ENCODE measurements around the gene ZBTB49.

ZBTB49 gene

GRCh38 chr4:4320528-4320927 lies 30.5 kb downstream of the ZBTB49 start:
- no peaks in the 10 kb centered on the region for H3K9me3 ChIP-seq (ENCODE audit: insufficient read depth, low read depth, low read length)
- TF ChIP-seq, protein P1, sequence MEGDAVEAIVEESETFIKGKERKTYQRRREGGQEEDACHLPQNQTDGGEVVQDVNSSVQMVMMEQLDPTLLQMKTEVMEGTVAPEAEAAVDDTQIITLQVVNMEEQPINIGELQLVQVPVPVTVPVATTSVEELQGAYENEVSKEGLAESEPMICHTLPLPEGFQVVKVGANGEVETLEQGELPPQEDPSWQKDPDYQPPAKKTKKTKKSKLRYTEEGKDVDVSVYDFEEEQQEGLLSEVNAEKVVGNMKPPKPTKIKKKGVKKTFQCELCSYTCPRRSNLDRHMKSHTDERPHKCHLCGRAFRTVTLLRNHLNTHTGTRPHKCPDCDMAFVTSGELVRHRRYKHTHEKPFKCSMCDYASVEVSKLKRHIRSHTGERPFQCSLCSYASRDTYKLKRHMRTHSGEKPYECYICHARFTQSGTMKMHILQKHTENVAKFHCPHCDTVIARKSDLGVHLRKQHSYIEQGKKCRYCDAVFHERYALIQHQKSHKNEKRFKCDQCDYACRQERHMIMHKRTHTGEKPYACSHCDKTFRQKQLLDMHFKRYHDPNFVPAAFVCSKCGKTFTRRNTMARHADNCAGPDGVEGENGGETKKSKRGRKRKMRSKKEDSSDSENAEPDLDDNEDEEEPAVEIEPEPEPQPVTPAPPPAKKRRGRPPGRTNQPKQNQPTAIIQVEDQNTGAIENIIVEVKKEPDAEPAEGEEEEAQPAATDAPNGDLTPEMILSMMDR (conservative IDR thresholded peaks at IDR 0.05; ENCODE audit: low read length) = no peak
- TF ChIP-seq EZH2phosphoT487 (IDR thresholded peaks at IDR 0.05; ENCODE audit: borderline replicate concordance) = no peak
- H3K4me1 ChIP-seq (ENCODE audit: insufficient read depth, low read length, poor library complexity, severe bottlenecking) = no peaks in the 10 kb centered on the region
- no peak overlapping the region for H3K4me3 ChIP-seq (ENCODE audit: low read length, poor library complexity, severe bottlenecking)
- no peak overlapping the region for H2AFZ ChIP-seq (ENCODE audit: low read length)
- no peak overlapping the region for H3K9ac ChIP-seq (ENCODE audit: low read depth, low read length, poor library complexity, severe bottlenecking)
- no peaks in the 10 kb centered on the region for H3K9me2 ChIP-seq (replicated peaks; ENCODE audit: low read depth, low read length)
- no peaks in the 10 kb centered on the region for H3K27me3 ChIP-seq (ENCODE audit: insufficient read depth, low read length, poor library complexity, severe bottlenecking)
- H3K79me2 ChIP-seq (ENCODE audit: insufficient read depth, low read length) = no peaks in the 10 kb centered on the region
- no peak overlapping the region for H3K4me2 ChIP-seq (ENCODE audit: low read depth, low read length, poor library complexity, severe bottlenecking)
- peaks cover 27% of the 10 kb centered on the region; the same call in 1 of the 2 replicates for H3K36me3 ChIP-seq (ENCODE audit: insufficient read depth, low read length)
- no peaks in the 10 kb centered on the region for H4K20me1 ChIP-seq (ENCODE audit: insufficient read depth, low read length, poor library complexity, severe bottlenecking)
- H3F3A ChIP-seq (ENCODE audit: low read depth) = no peaks in the 10 kb centered on the region

DNA sequence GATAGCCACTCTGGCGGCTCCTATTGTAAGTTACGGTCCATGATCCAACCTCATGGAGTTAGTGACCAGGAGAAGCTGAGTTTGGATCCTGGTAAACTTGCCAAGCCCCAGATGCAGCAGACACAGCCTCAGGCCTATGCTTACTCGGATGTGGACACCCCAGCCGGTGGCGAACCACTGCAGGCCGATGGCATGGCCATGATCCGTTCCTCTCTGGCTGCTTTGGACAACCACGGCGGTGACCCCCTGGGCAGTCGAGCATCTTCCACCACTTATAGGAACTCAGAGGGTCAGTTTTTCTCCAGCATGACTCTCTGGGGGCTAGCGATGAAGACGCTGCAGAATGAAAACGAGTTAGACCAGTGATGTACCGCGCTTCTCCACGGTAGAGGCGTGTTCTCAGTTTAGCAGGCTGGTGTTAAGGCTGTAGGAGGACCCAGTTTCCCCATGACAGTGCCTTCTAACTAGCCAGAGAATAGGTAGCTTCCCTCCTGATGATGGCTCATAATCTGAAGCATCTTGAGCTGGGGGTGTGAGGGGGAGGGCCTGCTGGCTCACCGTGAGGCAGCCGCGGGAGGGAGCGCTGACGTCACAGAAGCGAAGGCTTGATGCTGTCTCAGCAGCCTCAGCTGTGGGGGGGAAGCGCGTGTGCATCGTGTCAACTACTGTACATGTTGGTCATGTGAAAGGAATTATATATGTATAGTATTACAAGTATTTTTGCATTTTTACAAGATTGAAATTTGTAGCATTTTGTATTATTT lies 31.1 kb downstream of the ZBTB49 start:
- H3K9ac ChIP-seq (ENCODE audit: low read depth, low read length, poor library complexity, severe bottlenecking) = no peak overlapping the region
- H3K4me3 ChIP-seq (ENCODE audit: low read length, poor library complexity, severe bottlenecking) = no peak overlapping the region
- no peak for TF ChIP-seq EZH2phosphoT487 (IDR thresholded peaks at IDR 0.05; ENCODE audit: borderline replicate concordance)
- TF ChIP-seq, protein P1 (conservative IDR thresholded peaks at IDR 0.05; ENCODE audit: low read length) = no peak
- H4K20me1 ChIP-seq (ENCODE audit: insufficient read depth, low read length, poor library complexity, severe bottlenecking) = no peaks in the 10 kb centered on the region
- no peak overlapping the region for H3K4me2 ChIP-seq (ENCODE audit: low read depth, low read length, poor library complexity, severe bottlenecking)
- no peaks in the 10 kb centered on the region for H3F3A ChIP-seq (ENCODE audit: low read depth)
- H3K9me3 ChIP-seq (ENCODE audit: insufficient read depth, low read depth, low read length) = no peaks in the 10 kb centered on the region
- H3K9me2 ChIP-seq (replicated peaks; ENCODE audit: low read depth, low read length) = no peaks in the 10 kb centered on the region
- peaks cover 21% of the 10 kb centered on the region; the same call in 1 of the 2 replicates for H3K36me3 ChIP-seq (ENCODE audit: insufficient read depth, low read length)
- H3K79me2 ChIP-seq (ENCODE audit: insufficient read depth, low read length) = no peaks in the 10 kb centered on the region
- no peak overlapping the region for H2AFZ ChIP-seq (ENCODE audit: low read length)
- H3K4me1 ChIP-seq (ENCODE audit: insufficient read depth, low read length, poor library complexity, severe bottlenecking) = no peaks in the 10 kb centered on the region
- H3K27me3 ChIP-seq (ENCODE audit: insufficient read depth, low read length, poor library complexity, severe bottlenecking) = no peaks in the 10 kb centered on the region

DNA sequence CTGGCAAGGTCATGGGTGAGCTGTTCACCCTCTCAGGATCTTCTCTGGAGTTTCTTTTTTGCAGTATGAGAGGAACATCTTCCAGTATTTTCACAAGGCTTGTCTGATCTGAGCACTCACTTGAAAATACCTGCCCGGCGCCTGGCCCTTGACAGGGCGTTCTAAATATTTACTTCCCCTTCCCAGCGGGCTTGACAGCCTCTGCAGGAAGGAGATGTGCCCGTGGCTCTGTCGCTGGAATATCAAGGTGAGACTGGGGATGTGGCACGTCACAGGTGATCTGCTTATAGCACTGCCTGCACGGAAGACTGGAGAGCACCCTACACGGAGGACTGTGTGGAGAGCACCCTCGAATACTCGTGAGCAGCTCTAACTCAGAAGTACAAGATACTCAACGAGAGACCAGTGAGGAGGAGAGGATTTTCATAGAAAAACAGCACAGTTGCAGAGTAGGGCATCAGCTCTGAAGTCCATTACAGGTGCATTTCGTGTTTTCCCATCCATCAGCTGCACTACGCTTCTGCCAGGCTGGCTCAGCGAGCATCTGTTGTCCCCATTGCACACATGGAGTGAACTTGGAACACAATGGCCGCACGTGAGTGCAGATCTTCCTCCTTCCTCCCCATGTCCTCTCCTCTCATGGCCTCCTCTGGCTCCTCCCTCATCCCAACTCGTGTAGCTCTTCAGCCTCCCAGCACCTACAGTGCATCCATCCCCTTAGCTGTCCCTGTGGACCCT lies 32.1 kb downstream of the ZBTB49 start:
- Histone ChIP-seq H3K9me2 (replicated peaks; ENCODE audit: low read depth, low read length) (no peaks in the 10 kb centered on the region), H3K27me3 (ENCODE audit: insufficient read depth, low read length, poor library complexity, severe bottlenecking) (no peaks in the 10 kb centered on the region), H3K9me3 (ENCODE audit: insufficient read depth, low read depth, low read length) (no peaks in the 10 kb centered on the region), H2AFZ (ENCODE audit: low read length) (no peak overlapping the region), H3K79me2 (ENCODE audit: insufficient read depth, low read length) (no peaks in the 10 kb centered on the region), H4K20me1 (ENCODE audit: insufficient read depth, low read length, poor library complexity, severe bottlenecking) (no peaks in the 10 kb centered on the region), H3F3A (ENCODE audit: low read depth) (no peaks in the 10 kb centered on the region), H3K4me3 (ENCODE audit: low read length, poor library complexity, severe bottlenecking) (no peak overlapping the region), H3K36me3 (ENCODE audit: insufficient read depth, low read length) (peaks cover 15% of the 10 kb centered on the region; the same call in 1 of the 2 replicates), H3K4me1 (ENCODE audit: insufficient read depth, low read length, poor library complexity, severe bottlenecking) (no peaks in the 10 kb centered on the region), H3K4me2 (ENCODE audit: low read depth, low read length, poor library complexity, severe bottlenecking) (no peak overlapping the region), H3K9ac (ENCODE audit: low read depth, low read length, poor library complexity, severe bottlenecking) (no peak overlapping the region)
- TF ChIP-seq, protein P1 (conservative IDR thresholded peaks at IDR 0.05; ENCODE audit: low read length) = no peak
- TF ChIP-seq EZH2phosphoT487 (IDR thresholded peaks at IDR 0.05; ENCODE audit: borderline replicate concordance) = no peak
